CD4-positive, alpha-beta T cell treated with Interleukin-4 for 4 hours (primary cell): ENCODE results near the gene TCAP.

ENCODE experiments used
- DNase-seq: peaks from one replicate; pipeline ENCODE4 v3.0.0-alpha.2; 2020

The TCAP gene

DNA sequence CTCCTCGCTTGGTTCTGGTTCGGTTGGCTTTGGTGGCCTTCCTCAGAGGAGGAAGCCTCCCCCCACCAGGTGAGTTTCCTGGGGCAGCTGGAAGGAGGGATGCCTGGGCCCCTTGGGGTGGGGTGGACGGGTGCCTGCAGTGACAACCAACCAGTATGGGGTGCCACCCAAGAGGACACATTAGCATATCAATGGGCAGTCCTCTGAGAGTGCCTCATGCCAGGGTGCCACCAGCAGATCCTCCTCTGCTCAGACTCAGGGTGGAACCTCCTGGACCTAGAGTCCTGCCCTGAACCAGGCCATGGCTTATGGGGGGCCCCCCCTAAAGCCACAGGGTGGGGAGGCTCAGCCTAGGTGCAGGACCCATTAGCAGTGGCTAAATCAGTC is 35.7 kb upstream of the TCAP start:
- no peak for DNase-seq

DNA sequence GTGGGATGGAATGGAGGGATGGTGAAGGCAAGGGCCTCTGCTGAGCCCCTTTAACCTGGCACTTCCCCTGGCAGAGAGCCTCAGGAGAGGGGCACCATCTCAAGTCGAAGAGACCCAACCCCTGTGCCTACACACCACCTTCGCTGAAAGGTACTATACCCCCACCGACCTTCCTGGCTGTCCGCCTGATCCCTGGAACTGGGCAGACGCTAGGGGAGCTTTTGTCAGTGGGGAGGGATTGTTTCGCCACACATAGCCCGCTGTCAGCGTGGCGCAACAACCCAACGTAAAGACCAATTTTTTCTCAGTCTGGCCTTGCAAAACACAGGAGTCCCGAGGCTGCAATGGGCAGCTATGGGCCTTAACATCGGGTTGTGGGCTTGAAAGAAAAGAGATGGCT is 35.3 kb upstream of the TCAP start:
- no peak for DNase-seq

DNA sequence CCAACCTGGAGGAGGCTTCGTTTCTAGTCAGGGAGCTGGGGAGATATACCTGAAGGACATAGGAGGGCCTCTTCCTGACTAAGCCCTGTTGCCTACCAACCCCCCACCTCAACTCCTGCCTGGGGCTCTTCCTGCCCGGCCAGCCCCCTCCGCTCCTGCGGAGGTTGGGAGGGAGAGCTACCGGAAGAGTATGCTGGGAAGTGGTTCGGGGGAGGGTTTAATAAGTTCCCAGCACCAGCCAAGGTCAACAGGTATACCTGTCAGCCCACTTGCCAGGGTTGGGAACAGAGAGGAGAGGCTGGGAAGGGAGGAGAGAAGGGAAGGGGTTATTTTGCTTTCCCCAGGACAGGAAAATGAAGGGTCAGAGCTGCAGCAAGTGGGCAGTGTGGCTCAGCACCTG is 33.7 kb upstream of the TCAP start:
- no peak for DNase-seq

DNA sequence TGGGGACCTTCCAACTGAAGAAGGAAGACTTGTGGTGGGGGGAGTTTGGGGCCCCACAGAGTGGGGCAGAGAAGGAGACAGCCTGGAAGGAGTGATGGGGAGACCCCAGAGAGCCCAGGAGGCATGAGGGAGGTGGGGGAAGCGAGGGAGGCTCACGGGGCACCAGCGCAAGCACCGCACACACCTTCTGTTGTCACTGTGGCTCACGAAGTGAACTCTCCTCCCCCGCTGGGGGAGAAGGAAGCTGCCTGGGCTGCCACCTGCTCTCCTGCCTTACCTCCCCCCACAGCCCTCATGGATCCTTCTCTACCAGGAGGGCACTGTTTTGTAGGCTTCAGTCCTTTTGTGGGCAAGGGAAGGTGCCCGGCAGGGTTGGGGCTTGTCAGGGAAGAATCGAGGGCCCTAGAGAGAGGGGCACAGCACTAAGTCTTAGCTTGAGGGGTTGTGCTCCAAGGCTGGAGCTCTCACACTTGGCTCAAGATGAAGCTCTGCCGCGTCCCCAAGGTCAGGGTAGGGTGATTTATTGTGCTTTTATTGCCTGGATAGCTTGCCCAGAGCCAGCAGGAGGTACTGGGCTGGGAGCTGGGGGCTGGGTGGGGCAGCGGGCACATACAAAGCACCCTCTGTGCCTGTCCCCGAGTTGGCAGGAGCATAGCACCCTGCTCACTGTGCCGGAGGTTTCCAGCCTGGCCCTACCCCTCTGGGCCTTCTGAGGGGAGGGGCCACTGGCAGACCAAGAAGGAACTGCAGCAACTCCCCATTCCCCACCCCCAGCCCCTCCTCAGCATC is 32.8 kb upstream of the TCAP start:
- no peak for DNase-seq

DNA sequence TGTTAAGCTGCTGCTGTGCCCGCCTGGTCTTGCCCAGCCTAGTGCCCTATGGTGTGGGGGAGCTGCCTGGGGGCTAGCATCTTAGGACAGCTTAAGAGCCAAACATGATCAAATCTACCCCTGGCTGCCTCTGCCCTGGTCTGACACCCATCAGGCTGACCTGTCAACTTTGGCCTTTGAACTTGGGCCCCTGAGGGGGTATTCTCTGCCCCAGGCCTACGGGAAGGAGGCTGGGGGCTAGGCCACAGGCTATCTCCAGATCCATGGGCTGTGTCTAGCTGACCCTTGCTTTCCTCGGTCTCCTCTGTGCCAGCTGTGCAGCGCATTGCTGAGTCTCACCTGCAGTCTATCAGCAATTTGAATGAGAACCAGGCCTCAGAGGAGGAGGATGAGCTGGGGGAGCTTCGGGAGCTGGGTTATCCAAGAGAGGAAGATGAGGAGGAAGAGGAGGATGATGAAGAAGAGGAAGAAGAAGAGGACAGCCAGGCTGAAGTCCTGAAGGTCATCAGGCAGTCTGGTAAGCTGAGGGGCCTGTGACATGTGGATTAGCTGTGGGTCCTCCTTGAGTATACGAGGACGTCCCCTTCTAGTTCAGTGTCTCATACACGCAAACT is 31.5 kb upstream of the TCAP start:
- no peak for DNase-seq

DNA sequence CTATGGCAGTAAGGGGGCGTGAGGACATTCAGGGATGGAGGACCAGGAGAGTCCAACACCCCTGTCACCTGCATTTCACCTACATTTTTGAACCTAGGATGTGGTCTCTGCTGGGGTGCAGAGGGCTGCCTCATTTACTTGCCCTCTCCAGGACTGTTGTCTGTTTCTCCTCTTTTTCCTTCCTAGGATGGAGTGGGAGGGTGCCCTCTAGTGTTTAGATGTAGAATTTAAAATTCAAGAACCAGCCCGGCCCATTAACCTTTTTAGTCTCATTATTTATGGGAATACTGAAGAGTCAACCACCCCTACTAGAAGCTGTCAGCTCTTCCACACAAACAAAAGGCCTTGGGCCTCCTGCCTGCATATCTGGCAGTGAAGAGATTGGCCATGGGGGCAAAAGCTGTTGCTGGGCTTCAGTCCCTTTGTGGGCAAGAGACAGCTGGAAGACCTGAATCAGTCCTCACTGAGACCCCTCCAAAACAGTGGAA is 30.7 kb upstream of the TCAP start:
- peak; percentile 45 for DNase-seq

DNA sequence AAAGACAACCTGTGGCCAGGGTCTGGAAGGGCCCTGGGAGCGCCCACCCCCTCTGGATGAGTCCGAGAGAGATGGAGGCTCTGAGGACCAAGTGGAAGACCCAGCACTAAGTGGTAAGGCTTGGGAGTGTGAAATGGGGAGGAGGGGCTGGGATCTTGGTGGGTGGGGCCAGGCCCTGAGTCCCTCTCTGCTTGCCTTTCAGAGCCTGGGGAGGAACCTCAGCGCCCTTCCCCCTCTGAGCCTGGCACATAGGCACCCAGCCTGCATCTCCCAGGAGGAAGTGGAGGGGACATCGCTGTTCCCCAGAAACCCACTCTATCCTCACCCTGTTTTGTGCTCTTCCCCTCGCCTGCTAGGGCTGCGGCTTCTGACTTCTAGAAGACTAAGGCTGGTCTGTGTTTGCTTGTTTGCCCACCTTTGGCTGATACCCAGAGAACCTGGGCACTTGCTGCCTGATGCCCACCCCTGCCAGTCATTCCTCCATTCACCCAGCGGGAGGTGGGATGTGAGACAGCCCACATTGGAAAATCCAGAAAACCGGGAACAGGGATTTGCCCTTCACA is 29.5 kb upstream of the TCAP start:
- DNase-seq: no peak

DNA sequence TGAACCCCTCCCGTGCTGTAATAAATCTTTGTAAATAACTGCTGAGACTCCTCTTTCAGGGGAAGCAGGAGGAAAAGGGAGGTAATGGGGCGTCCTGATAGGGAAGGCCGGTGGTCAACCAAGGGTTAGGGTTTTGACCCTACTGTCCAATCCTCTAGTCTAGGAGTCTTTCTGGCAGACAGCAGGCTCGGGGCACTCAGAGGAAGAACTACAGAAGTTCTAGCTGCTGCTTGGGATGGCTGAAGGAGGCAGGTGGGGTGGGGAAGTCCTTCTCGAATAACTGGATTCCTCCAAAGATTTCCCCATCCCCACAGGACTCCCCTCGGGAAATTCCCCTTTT is 28.6 kb upstream of the TCAP start:
- no peak for DNase-seq

DNA sequence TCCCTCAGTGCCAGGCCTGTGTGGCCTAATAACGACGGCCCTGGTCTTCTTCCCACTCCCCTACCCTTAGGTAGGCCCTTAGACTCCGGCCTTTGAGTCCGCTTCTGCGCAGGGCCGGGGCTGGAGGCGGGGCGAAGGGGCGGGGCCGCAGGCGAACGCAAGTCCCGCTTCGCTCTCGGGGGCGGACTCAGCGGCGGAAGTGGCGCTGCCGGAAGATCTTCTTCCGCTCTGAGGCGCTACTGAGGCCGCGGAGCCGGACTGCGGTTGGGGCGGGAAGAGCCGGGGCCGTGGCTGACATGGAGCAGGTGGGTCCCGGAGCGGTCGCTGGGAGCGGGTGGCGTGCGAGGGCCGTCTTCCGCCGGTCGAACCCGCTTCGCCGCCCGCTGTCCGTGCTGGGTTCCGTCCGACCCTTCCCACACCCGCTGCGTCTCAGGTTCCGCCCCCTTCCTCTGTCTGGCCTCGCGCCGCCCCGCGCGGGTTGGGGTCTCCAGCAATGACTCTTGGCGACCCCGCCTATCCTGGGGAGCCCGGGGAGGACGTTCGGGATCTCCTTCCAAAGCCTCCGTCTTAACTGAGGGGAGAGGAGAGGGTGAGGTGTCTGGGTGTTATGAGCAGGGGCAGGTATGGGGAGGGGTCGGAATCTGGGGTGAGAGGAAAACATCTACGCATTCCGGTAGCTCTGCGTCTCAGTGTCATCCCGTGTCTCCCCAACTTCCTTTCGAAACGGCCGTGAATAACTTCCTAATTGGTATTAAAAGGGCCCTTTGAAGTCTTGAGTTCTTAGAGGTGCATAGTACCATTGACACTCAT is 28.0 kb upstream of the TCAP start, which contains the start of gene STARD3:
Gene STARD3 (plus strand): TSS at position 218 of the 810 bp plus-strand sequence. CDS start 16,388 bp downstream, outside the sequence.
- peak; percentile 86 for DNase-seq

DNA sequence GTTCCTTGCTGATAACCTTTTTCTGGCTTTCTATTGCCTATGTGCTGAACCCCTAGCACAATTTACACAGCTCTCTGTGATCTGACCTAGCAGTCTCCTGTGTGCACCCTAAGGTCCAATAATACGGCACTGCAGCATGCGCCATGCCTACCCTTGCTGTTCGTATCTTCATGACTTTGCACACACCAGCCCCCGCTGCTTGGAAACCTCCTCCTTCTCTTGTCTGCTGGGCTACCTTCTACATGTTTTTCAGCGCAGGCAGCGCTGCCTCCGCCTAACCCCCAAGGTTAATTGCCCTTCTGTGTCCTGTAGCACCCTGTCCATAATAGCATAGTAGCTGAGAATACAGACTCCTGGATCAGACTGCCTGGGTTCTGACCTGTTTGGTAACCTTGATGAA is 26.8 kb upstream of the TCAP start:
- no peak for DNase-seq

DNA sequence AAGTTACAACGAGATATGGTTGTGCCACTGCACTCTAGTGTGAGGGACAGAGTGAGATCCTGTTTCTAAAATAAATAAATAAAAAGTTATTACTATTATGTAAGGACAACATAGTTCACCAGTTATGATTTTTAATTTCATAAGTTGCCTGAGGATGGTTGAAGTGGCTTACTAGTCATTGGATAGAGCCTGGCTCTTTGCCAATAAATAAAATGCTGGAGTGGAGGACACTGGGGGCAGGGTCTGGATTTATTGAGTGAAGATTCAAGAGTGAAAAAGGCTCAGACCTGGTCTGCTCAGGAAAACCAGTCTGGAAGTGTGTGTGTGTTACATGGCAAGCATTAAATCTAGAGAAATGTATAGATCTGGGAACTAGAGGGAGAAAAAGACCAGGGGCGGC is 26.1 kb upstream of the TCAP start:
- no peak for DNase-seq

DNA sequence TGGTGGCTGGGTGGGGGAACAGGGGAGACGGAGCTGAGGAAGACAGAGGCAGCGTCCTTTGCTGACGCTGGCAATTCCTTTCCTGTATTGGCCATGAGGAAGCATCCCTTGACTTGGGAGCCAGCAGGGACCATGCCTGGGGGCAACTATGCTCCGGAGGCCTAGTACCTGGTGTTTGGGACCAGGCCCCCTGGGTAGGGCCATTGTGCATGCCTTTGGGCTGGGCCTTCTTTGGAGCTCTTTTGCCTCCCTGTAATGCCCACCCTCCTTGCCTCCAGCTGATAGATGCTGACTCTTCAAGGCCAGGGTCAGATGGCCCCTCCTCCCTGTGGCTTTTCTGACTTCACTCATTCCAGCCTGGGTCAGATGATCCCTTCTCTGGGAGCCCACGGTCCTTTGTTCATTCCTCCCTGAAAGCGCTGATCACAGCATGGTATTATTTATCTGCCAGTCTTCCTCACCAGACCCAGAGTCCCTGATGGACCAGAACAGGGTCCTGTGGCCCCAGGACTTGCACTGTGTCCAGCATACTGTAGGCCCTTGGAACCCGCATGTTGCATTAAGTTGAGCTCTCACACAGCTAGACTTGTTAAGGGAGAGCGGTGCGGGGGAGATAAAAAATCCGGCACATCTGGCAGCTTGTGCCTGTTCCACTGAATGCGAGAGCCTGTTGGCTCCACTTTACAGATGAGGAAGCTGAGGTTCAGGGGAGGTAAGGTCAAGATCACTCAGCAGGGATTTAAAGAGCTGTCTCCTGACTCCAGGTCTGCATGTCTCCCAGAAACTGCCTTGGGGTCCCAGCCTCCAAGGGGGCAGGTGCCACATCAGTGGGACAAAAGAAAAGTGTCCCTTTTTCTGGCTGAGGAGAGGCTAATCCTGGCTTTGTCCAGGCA is 25.3 kb upstream of the TCAP start:
- DNase-seq: no peak

DNA sequence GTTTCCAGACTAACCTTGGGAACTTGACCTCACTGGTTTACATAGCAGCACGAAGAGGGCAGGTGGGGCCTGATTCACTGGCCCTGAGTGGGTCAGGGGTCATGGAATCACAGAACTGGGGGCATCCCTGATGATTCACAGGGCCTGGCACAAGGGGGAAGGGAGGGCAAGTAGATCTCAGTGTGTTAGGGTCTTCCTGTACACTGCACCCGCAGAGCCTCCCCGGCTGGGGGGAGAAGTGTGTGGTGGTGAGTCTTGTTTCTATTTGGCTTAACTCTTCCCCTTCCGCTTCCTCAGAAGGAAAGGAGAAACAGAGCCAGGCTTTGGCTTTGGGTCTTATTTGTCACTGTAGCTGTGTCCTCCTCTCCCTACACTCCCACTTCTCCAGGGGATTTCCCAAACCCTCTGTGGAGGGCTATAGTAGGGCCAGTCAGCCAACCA is 24.5 kb upstream of the TCAP start:
- no peak for DNase-seq

DNA sequence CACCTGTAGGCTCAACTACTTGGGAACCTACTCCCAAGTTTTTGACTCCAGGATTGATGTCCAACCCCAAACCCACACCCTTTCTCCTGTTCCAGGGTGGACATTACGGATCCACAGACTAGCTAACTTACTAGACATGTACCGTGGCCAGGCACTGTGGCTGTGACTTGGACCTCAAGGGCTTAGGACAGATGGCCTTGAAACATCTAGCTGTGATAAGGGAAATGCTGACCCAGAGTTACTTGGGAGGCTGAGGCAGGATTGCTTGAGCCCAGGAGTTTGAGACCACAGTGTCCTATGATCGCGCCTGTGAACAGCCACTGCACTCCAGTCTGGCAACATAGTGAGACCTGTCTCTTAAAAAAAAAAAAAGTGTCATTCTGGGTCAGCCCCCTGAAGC is 24.1 kb upstream of the TCAP start:
- DNase-seq: no peak

DNA sequence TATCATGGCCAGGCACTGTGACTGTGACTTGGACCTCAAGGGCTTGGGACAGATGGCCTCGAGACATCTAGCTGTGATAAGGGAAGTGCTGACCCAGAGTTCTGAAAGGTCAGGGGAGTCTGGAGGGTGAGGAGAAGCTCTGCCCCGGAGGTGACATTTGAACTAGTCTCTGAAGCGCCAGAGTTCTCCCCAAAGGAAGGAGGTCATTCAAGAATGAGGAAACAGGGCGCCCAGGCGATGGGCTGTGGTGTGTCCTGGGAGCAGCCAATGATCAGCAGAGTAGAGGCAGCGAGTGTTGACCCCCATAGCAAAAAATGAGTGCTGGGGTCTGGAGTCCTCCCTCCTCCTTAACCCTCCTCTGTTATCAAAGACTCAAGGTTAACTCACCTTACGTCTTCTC is 23.3 kb upstream of the TCAP start:
- no peak for DNase-seq

DNA sequence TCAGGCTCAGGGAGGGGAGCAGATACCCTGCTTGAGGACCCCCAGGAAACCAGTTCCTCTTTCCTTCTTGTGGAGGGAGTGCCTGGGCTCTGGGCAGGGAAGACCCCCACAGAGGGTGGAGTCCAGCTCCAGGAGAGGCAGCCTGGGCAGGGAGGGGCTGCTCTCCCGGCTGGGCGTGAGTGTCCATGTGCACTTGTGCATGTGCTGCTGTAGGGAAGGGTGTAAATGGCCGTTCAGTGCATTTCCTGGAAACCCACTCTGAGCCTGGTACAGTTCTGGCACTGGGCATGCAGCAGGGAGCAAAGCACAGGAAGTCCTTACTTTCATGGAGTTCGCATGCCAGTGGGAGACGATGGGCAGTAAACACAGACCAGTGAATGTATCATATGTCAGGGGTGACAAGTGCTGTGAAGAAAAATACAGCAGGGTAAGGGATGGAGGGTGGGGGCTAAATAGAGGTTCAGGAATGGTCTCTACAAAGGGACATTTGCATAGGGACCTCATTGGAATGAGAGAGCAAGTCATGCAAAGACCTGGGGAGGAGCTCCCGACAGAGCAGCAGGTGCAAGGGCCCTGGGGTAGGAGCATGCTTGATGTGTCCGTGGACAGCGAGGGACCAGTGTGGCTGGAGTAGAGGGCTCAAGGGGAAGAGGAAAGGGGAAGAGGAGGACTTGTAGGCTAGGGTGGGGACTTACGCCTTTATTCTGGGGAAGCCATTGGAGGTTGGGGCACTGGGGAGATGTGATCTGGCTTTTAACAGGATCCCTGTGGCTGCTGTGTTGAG is 22.7 kb upstream of the TCAP start:
- no peak for DNase-seq

DNA sequence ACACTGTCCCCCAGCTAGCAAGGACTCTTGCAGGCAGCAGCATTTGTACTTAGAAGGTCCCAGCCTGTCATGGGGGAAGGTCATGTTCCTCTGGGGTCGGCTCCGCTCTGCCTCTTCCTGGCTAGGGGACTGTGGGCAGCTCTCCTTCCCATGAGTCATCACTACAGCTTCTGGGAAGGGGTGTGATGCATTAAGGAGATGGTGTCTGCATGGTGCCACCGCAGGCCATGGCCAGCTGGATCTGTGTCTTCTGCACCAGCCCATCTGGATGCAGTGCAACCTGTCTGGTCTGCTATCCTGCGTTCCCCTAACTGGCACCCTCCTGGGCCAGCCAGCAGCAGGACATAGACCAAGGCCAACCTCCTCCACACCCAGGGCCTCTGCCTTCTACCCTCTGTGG is 21.9 kb upstream of the TCAP start:
- DNase-seq: no peak

DNA sequence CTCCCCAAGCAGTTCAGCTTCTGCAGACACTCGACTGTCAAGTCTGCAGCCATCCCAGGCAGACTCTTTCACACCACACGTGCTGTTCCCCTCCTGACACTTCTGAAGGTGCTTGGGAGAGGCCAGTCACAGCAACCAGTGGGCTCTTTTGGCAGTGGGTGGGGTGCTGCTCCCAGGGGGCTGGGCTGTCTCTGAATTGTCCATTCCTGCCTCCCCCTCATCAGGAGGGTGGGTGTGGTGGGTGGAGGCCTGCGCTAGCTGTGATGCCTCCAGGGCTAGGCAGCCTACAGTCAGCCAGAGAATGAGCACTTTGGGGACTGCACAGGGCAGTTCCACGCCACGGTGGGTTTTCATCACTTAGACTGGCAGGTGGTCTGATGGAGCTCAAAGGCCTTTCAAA is 17.9 kb upstream of the TCAP start:
- no peak for DNase-seq

DNA sequence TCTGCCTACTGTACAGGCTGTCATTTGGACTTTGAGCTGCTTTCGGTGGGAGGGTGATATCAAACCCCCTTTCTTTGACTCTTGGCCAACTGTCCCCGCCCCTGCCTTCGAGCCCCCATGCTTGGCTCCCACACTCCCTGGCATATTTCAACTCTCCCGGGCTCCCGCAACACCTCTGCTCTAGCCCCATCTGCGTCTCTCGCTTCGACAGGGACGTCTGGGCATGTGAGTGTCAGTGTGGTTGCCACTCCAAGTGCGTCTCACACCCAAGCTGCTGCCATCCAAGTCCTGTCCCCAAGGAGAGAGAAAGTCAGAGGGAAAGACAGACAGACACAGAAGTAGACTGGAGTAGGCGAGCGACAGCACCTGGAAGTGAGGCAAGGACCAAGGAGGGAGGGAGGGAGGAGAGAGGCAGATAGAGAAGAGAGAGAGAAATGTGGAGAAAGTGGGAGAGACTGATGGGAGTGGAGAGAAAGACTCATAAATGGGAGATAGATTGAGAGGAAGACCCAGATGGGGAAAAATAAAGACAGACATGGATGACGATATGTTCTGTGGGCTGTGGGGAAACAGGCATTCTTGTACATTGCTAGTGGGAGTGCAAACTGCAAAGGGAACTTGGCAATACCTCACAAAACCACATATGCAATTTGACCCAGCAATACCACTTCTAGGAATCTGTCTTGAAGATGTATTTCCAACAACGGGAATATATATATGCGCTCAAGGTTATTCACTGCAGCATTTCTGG is 16.4 kb upstream of the TCAP start:
- DNase-seq: no peak

DNA sequence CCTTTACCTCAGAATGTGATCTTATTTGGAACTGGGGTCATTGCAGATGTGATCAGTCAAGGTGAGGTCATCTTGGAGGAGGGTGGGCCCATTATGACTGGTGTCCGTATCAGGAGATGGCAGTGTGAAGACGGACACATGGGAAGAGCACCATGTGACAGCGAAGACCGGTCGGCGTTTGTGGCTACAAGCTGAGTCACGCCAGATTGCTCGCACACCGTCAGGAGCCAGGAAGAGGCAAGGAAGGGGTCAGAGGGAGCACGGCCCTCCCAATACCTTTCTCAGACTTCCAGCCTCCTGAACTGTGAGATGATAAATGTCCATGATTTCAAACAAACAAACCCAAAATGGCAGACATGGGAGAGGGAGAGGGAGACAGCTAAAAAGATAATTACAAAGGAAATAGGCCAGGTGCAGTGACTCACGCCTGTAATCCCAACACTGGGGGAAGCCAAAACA is 15.0 kb upstream of the TCAP start:
- no peak for DNase-seq
